Kidney (tissue), 14 donors: Measurements from ENCODE around the gene EHBP1. TPM values are rescaled to one million over a fixed set of nuclear protein-coding genes. Genes with fewer than 3 reads are reported as not detected.
A peak's percentile ranks its signal among the peaks of the same experiment; 100 is the strongest.

Source experiments
- DNase-seq, 5 donors: peaks; one replicate each; pipeline ENCODE4 v3.0.0-alpha.2; 2013 to 2020
- FAIRE-seq: peaks from 2 replicates; lab custom pipeline; 2012; peaks lifted over from hg19 to GRCh38; lab: Jason Lieb, UNC
- H3K27ac ChIP-seq, 2 donors: one replicate each; pipeline ENCODE4 v1.7.0; 2013; ENCODE audit warnings: low read depth in 2 of 2, low read length in 2 of 2, inconsistent platforms in 1 of 2
- H3K27me3 ChIP-seq: one replicate; pipeline ENCODE4 v1.7.1; 2013; ENCODE audit warnings: low read length, inconsistent platforms; ENCODE audit not compliant: control insufficient read depth, insufficient read depth
- H3K36me3 ChIP-seq, 3 donors: one replicate each; pipeline versions ENCODE4 v1.7.0 to v1.7.1; 2013; ENCODE audit warnings: low read length in 3 of 3, control low read depth in 1 of 3, inconsistent platforms in 1 of 3; ENCODE audit not compliant: insufficient read depth in 3 of 3, control insufficient read depth in 2 of 3
- H3K4me1 ChIP-seq, 3 donors: one replicate each; pipeline versions ENCODE4 v1.7.0 to v1.7.1; 2013; ENCODE audit warnings: low read length in 3 of 3, inconsistent platforms in 1 of 3, low read depth in 1 of 3; ENCODE audit not compliant: control insufficient read depth in 2 of 3, insufficient read depth in 2 of 3
- H3K4me3 ChIP-seq, 3 donors: one replicate each; pipeline versions ENCODE4 v1.7.0 to v1.8.1; 2013; ENCODE audit warnings: low read length in 3 of 3, control low read depth in 1 of 3, inconsistent platforms in 1 of 3
- H3K9ac ChIP-seq, 3 donors: one replicate each; pipeline versions ENCODE4 v1.7.0 to v1.7.1; 2013; ENCODE audit warnings: low read length in 3 of 3, control low read depth in 1 of 3, inconsistent platforms in 1 of 3
- H3K9me3 ChIP-seq, 3 donors: one replicate each; pipeline versions ENCODE4 v1.7.0 to v1.7.1; 2013; ENCODE audit warnings: low read length in 3 of 3, control low read depth in 1 of 3, inconsistent platforms in 1 of 3; ENCODE audit not compliant: control insufficient read depth in 2 of 3, insufficient read depth in 1 of 3
- CTCF ChIP-seq: IDR thresholded peaks from 3 replicates; pipeline ENCODE4 v1.5.1; 2012; ENCODE audit warnings: mild to moderate bottlenecking, moderate library complexity, borderline replicate concordance; ENCODE audit not compliant: insufficient read depth; ENCODE audit errors: extremely low read depth
- intact Hi-C: fragments of 100-400 bp; cut with DNase I; formaldehyde crosslinking; loops from one replicate; pipeline ENCODE4 v1.11.1; 2022
- polyA plus RNA-seq: library from polyadenylated mRNA; stranded (reverse); fragments of 350-450 nt; fragmentation: Illumina TruSeq; extraction: RNeasy Lipid Tissue Mini Kit (QIAGEN cat#74804); gene quantifications from one replicate; pipeline ENCODE4 v1.2.3, GENCODE V29; 2014; ENCODE audit warnings: low read depth, low replicate concordance; ENCODE audit not compliant: insufficient read depth
- total RNA-seq: library from RNA; stranded (reverse); fragmentation: NEBNext Ultra II Directional; extraction: Animal tissue kit (Norgen Biotek cat#: 25700); gene quantifications from one replicate; pipeline ENCODE4 v1.2.1, GENCODE V29; 2021
- donor health status: control.
- donor health status: control.
- donor health status: control.
- donor health status: control.
- donor health status: control.
- donor health status: DM: yes; HTN: yes; CAD: no.
- donor health status: Normal renal cell carcinoma (clear cell type).

Gene EHBP1
- total and polyA plus RNA-seq, 2 donors from 2014 or later, result 12.5 to 42.7 TPM

GRCh38 chr2:62784341-62784740, 78.8 kb downstream of the EHBP1 start:
- Histone ChIP-seq H3K9me3 (no peaks in the 10 kb centered on the region), H3K27ac (no peak overlapping the region), H3K27me3 (no peaks in the 10 kb centered on the region), H3K4me3 (no peak overlapping the region), H3K9ac (no peak overlapping the region), H3K4me1 (peaks cover 0 to 7% (median 4%) of the 10 kb centered on the region in 3 donors), H3K36me3 (no peaks in the 10 kb centered on the region)
- TF ChIP-seq CTCF, result no peak
- FAIRE-seq (no peak), DNase-seq (no peak)
- intact Hi-C loops, result no loop called here

GRCh38 chr2:62785216-62785615, 79.7 kb downstream of the EHBP1 start:
- TF ChIP-seq CTCF, result no peak
- no peaks in the 10 kb centered on the region for H3K36me3 ChIP-seq
- no peak overlapping the region for H3K9ac ChIP-seq
- intact Hi-C loops, result no loop called here
- no peak overlapping the region for H3K27ac ChIP-seq
- H3K27me3 ChIP-seq, result no peaks in the 10 kb centered on the region
- no peaks in the 10 kb centered on the region for H3K9me3 ChIP-seq
- H3K4me3 ChIP-seq, result no peak overlapping the region
- FAIRE-seq (no peak), DNase-seq (no peak)
- peaks cover 0 to 14% (median 8%) of the 10 kb centered on the region in 3 donors for H3K4me1 ChIP-seq

GRCh38 chr2:62785810-62786597, 80.5 kb downstream of the EHBP1 start:
- Histone ChIP-seq H3K9ac (no peak overlapping the region), H3K4me3 (no peak overlapping the region), H3K36me3 (no peaks in the 10 kb centered on the region), H3K9me3 (no peaks in the 10 kb centered on the region), H3K4me1 (peaks cover 0 to 14% (median 8%) of the 10 kb centered on the region in 3 donors), H3K27me3 (no peaks in the 10 kb centered on the region), H3K27ac (no peak overlapping the region)
- TF ChIP-seq CTCF, result no peak
- FAIRE-seq (no peak), DNase-seq (no peak)
- intact Hi-C loops, result no loop called here

- no peak overlapping the region for H3K4me3 ChIP-seq
- TF ChIP-seq CTCF, result peak; percentile 25
- peaks cover 0 to 14% (median 8%) of the 10 kb centered on the region in 3 donors for H3K4me1 ChIP-seq
- no peaks in the 10 kb centered on the region for H3K27me3 ChIP-seq
- FAIRE-seq (no peak), DNase-seq (peak in 2 of 5 donors; percentile 45 to 56)
- no peaks in the 10 kb centered on the region for H3K36me3 ChIP-seq
- intact Hi-C loops, result no loop called here
- no peak overlapping the region for H3K27ac ChIP-seq
- no peak overlapping the region for H3K9ac ChIP-seq
- H3K9me3 ChIP-seq, result no peaks in the 10 kb centered on the region
Measured at GRCh38 chr2:62787386-62787785, 81.9 kb downstream of the EHBP1 start.
